CD8-positive, alpha-beta memory T cell (primary cell): ENCODE data around the gene SLC13A3. TPM values are rescaled to one million over a fixed set of nuclear protein-coding genes. Genes with fewer than 3 reads are reported as not detected.
A peak's percentile ranks its signal among the peaks of the same experiment; 100 is the strongest.

ENCODE experiments used
- CTCF ChIA-PET: fragments of 350-600 bp; sonication (Branson Sonifier 250); formaldehyde crosslinking; loops from one replicate; lab custom pipeline; 2021; ENCODE audit warnings: antibody characterized with exemption; lab: Charles Lee
- POLR2A ChIA-PET: fragments of 350-600 bp; sonication (Branson Sonifier 250); formaldehyde crosslinking; loops from one replicate; lab custom pipeline; 2021; ENCODE audit warnings: antibody characterized with exemption; lab: Charles Lee
- DNase-seq, 5 donors: peaks; one replicate each; pipeline versions ENCODE4 v3.0.0 to v3.0.0-alpha.2; 2020 to 2022; ENCODE audit warnings: mixed read lengths in 1 of 5
- H3K27ac ChIP-seq: one replicate; pipeline ENCODE4 v1.7.0; 2013; ENCODE audit warnings: low read depth, mild to moderate bottlenecking, low read length, moderate library complexity
- H3K27me3 ChIP-seq: 2 replicates; pipeline ENCODE4 v1.7.0; 2013; ENCODE audit warnings: low read length, mild to moderate bottlenecking; ENCODE audit not compliant: insufficient read depth, poor library complexity, severe bottlenecking
- H3K36me3 ChIP-seq: 2 replicates; pipeline ENCODE4 v1.7.0; 2013; ENCODE audit warnings: mild to moderate bottlenecking, low read length, moderate library complexity; ENCODE audit not compliant: insufficient read depth
- H3K4me1 ChIP-seq: 2 replicates; pipeline ENCODE4 v1.7.0; 2013; ENCODE audit warnings: mild to moderate bottlenecking, low read length, moderate library complexity; ENCODE audit not compliant: insufficient read depth
- H3K4me3 ChIP-seq: 2 replicates; pipeline ENCODE4 v1.7.0; 2013; ENCODE audit warnings: mild to moderate bottlenecking, low read length
- H3K9me3 ChIP-seq: 2 replicates; pipeline ENCODE4 v1.7.0; 2013; ENCODE audit warnings: mild to moderate bottlenecking, low read length
- H3K27ac Mint-ChIP-seq, 8 donors: one replicate each; pipeline ENCODE4 v1.8.0; 2020 to 2021; ENCODE audit warnings: mixed read lengths in 8 of 8, mild to moderate bottlenecking in 6 of 8, inconsistent platforms in 3 of 8, moderate library complexity in 3 of 8
- H3K27me3 Mint-ChIP-seq, 2 donors: one replicate each; pipeline ENCODE4 v1.8.0; 2020 to 2021; ENCODE audit warnings: mixed read lengths in 2 of 2, mild to moderate bottlenecking in 1 of 2, moderate library complexity in 1 of 2
- H3K36me3 Mint-ChIP-seq, 3 donors: one replicate each; pipeline ENCODE4 v1.8.0; 2020 to 2021; ENCODE audit warnings: mixed read lengths in 3 of 3, inconsistent platforms in 1 of 3, mild to moderate bottlenecking in 1 of 3
- H3K4me1 Mint-ChIP-seq, 3 donors: one replicate each; pipeline ENCODE4 v1.8.0; 2020 to 2021; ENCODE audit warnings: mixed read lengths in 3 of 3, inconsistent platforms in 1 of 3, mild to moderate bottlenecking in 1 of 3
- H3K4me3 Mint-ChIP-seq, 7 donors: one replicate each; pipeline ENCODE4 v1.8.0; 2020 to 2021; ENCODE audit warnings: mixed read lengths in 7 of 7, mild to moderate bottlenecking in 6 of 7, moderate library complexity in 4 of 7, inconsistent platforms in 2 of 7
- H3K9me3 Mint-ChIP-seq, 5 donors: one replicate each; pipeline ENCODE4 v1.8.0; 2020 to 2022; ENCODE audit warnings: mixed read lengths in 5 of 5, mild to moderate bottlenecking in 3 of 5, moderate library complexity in 2 of 5, inconsistent platforms in 1 of 5
- polyA plus RNA-seq: library from polyadenylated mRNA; unstranded; fragments of 300-500 nt; fragmentation: Illumina TruSeq; gene quantifications from one replicate; pipeline ENCODE4 v1.2.3, GENCODE V29; 2021
- total RNA-seq, 2 experiments: library from RNA; stranded (reverse); gene quantifications; one replicate each; pipeline ENCODE4 v1.2.3, GENCODE V29; 2021

SLC13A3 gene
- total and polyA plus RNA-seq, 3 experiments from 2014 or later, result 0.11 TPM; not detected in 2

DNA sequence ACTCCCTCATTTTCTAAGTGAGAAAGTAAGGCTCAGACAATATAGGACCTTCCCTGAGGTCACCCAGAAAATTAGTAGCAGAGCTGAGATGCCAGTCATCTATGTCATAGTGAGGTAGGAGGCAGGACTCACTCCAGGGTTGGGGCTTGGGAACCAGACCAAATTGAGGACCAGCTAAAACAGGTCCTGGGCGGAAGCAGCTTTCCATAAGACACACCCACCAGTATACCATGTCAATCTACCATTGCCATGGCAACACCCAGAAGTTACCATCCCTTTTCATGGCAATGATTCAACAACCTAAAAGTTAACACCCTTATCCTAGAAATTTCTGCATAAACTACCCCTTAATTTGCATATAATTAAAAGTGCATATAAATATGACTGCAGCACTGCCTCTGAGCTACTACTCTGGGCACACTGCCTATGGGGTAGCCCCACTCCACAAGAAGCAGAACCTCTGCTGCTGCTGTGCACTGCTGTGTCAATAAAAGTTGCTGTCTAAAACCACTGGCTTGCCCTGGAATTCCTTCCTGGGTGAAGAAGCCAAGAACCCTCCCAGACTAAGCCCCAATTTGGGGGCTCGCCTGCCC, 70.5 kb downstream of the SLC13A3 start:
- H3K36me3 ChIP-seq, result no peaks in the 10 kb centered on the region
- POLR2A ChIA-PET, result no interaction called here
- H3K27me3 ChIP-seq, result no peaks in the 10 kb centered on the region
- Mint-ChIP-seq H3K4me1 (no peaks in the 10 kb centered on the region), H3K4me3 (no peak overlapping the region), H3K36me3 (peaks cover 0 to 5% (median 0%) of the 10 kb centered on the region in 3 donors), H3K27ac (peak overlapping the region in 1 of 8 donors; percentile 15), H3K9me3 (no peaks in the 10 kb centered on the region), H3K27me3 (peaks cover 14 to 16% of the 10 kb centered on the region in 2 donors)
- no peak overlapping the region for H3K4me3 ChIP-seq
- CTCF ChIA-PET, result no interaction called here
- no peak overlapping the region for H3K27ac ChIP-seq
- DNase-seq, result no peak
- no peaks in the 10 kb centered on the region for H3K4me1 ChIP-seq
- no peaks in the 10 kb centered on the region for H3K9me3 ChIP-seq

DNA sequence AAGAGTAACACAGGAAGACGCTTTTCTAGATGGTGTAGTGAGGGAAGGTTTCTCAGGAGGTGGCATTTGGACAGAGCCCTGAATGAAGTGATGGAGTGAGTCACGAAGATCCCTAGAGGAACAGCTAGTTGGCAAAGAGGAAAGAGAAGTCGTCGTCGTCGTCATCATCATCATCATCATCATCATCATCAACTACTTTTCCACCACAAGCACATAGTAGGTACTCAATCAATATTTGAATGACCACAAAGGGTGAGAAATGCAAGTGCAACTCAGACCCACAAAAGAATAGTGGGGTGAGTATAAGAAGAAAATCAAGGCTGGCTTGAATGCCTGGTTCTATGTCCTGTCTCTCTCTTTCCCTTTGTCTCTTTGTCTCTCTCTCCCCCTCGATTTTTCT, 72.5 kb downstream of the SLC13A3 start:
- CTCF ChIA-PET, result no interaction called here
- no peak overlapping the region for H3K27ac ChIP-seq
- no peaks in the 10 kb centered on the region for H3K36me3 ChIP-seq
- no peak for DNase-seq
- H3K27me3 Mint-ChIP-seq, result peaks cover 14% of the 10 kb centered on the region in 2 donors
- H3K27me3 ChIP-seq, result no peaks in the 10 kb centered on the region
- no peaks in the 10 kb centered on the region for H3K9me3 ChIP-seq
- H3K36me3 Mint-ChIP-seq, result peaks cover 0 to 5% (median 0%) of the 10 kb centered on the region in 3 donors
- H3K4me1 ChIP-seq, result no peaks in the 10 kb centered on the region
- POLR2A ChIA-PET, result no interaction called here
- no peaks in the 10 kb centered on the region for H3K4me1 Mint-ChIP-seq
- no peak overlapping the region for H3K4me3 ChIP-seq
- H3K9me3 Mint-ChIP-seq, result no peaks in the 10 kb centered on the region
- H3K4me3 Mint-ChIP-seq, result no peak overlapping the region
- no peak overlapping the region for H3K27ac Mint-ChIP-seq

DNA sequence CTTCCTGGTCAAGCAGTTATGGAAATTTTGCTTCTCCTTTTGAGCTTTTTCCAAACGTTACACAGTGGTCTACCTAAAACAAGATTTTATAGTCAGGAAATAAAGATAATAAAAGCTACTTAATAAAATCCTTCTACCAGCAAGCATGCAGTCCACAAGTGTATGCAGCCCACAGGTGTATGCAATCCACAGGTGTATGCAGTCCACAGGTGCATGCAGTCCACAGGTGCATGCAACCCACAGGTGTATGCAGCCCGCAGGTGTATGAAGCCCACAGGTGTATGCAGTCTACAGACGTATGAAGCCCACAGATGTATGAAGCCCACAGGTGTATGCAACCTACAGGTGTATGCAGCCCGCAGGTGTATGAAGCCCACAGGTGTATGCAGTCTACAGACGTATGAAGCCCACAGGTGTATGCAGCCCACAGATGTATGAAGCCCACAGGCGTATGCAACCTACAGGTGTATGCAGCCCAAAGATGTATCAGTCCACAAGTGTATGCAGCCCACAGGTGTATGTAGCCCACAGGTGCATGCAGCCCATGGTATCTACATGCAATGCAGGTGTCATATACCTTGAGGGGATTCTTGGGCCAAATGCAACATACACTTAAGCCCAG, 74.4 kb downstream of the SLC13A3 start:
- no peaks in the 10 kb centered on the region for H3K9me3 Mint-ChIP-seq
- H3K36me3 Mint-ChIP-seq, result peaks cover 0 to 5% (median 0%) of the 10 kb centered on the region in 3 donors
- no peaks in the 10 kb centered on the region for H3K4me1 Mint-ChIP-seq
- DNase-seq, result no peak
- CTCF ChIA-PET, result no interaction called here
- H3K9me3 ChIP-seq, result no peaks in the 10 kb centered on the region
- H3K27ac ChIP-seq, result no peak overlapping the region
- H3K36me3 ChIP-seq, result no peaks in the 10 kb centered on the region
- no peak overlapping the region for H3K4me3 ChIP-seq
- no peaks in the 10 kb centered on the region for H3K4me1 ChIP-seq
- H3K27me3 ChIP-seq, result no peaks in the 10 kb centered on the region
- POLR2A ChIA-PET, result no interaction called here
- H3K27me3 Mint-ChIP-seq, result peaks cover 9 to 18% of the 10 kb centered on the region in 2 donors
- no peak overlapping the region for H3K4me3 Mint-ChIP-seq
- H3K27ac Mint-ChIP-seq, result no peak overlapping the region

DNA sequence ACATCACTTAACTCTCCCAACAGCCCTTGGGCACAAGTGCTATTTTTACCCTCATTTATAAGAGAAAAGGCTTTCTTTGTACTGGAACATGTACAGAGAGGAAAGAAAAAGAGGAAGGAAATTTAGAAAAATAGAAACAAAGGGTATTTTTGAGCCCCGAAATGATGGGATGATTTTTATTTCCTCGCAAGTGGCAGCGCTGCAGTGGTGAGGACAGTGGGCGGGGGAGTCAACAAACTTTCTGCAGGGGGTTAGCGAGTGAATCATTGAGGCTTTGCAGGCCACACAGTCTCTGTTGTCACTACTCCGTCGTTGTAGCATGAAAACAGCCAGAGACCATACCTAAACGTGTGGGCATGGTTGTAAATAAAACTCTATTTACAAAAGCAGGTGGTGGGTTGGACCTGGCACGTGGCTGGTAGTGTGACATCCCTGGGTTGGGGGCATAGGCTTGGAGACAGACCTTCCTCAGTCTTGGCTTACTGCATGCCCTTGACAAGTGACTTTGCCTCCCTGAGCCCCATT, 75.3 kb downstream of the SLC13A3 start:
- no peaks in the 10 kb centered on the region for H3K4me1 Mint-ChIP-seq
- H3K4me3 Mint-ChIP-seq, result no peak overlapping the region
- no peaks in the 10 kb centered on the region for H3K36me3 Mint-ChIP-seq
- Histone ChIP-seq H3K4me1 (no peaks in the 10 kb centered on the region), H3K4me3 (no peak overlapping the region), H3K9me3 (no peaks in the 10 kb centered on the region), H3K27ac (no peak overlapping the region), H3K36me3 (no peaks in the 10 kb centered on the region), H3K27me3 (no peaks in the 10 kb centered on the region)
- DNase-seq, result no peak
- H3K27me3 Mint-ChIP-seq, result peaks cover 9 to 11% of the 10 kb centered on the region in 2 donors
- H3K9me3 Mint-ChIP-seq, result no peaks in the 10 kb centered on the region
- ChIA-PET POLR2A (no interaction called here), CTCF (no interaction called here)
- no peak overlapping the region for H3K27ac Mint-ChIP-seq

DNA sequence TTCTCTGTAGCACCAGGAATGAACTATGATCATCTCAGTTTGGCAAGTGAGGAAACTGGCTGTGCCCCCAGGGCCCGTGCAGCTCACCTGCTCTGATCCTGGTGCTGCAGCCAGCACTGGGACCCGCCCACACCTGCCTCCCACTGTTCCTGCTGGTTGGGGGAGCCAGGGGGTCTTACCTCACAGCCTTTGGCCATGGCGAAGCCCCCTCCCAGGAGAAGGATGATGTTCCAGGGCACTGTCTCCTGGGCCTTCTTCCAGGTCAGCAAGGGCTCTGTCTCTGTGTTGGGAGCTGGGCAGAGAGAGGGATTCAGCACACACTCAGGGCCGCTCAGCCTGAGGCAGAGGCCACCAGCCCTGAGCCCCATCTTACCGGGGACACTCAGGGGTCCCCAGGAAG, 75.9 kb downstream of the SLC13A3 start:
- Mint-ChIP-seq H3K9me3 (no peaks in the 10 kb centered on the region), H3K27ac (no peak overlapping the region), H3K36me3 (no peaks in the 10 kb centered on the region), H3K27me3 (peaks cover 9 to 11% of the 10 kb centered on the region in 2 donors), H3K4me3 (no peak overlapping the region), H3K4me1 (no peaks in the 10 kb centered on the region)
- no peak overlapping the region for H3K4me3 ChIP-seq
- no peak overlapping the region for H3K27ac ChIP-seq
- ChIA-PET CTCF (no interaction called here), POLR2A (interaction anchor here (0.7 kb wide), 1 partner anchor 26 kb away, joined by 8 read pairs; no protein-coding TSS in a partner anchor)
- no peaks in the 10 kb centered on the region for H3K36me3 ChIP-seq
- no peaks in the 10 kb centered on the region for H3K27me3 ChIP-seq
- no peak for DNase-seq
- H3K9me3 ChIP-seq, result no peaks in the 10 kb centered on the region
- no peaks in the 10 kb centered on the region for H3K4me1 ChIP-seq

DNA sequence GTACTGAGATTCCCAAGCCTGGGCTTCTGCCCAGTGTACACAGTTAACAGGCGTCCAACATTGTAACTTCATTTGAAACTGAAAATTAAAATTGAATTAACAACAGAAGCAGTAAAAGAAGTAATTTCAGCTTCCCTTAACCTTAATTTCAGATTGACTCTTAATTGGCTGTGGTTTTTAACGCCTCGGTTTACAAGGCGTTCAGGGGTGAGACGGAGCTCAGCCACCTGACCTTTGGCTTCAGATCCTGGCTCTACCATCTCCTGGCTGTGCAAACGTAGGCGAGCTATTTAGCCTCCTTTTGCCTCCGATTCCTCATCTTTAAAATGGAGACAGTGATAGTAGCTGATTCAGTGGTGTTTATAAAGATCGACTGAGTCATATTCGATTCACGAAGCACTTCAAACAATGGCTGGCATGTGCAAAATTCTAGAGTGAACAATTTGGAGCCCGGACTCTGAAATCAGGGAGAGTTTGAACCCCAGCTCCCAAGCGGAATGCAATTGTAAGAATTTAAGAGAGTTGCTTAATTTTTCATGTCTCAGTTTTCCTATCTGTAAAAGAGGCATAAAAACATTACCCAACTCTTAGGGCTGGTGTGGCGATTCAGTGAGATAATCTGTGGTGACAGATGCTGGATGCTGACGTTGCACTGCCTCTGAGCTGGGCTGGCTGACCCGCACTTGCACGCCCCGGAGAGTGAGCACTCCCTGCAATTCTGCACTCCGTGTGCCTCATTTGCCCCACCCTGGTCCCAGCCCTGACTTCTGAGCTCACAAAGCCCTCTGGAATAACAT, 77.3 kb downstream of the SLC13A3 start:
- ChIA-PET POLR2A (no interaction called here), CTCF (interaction anchor here (1.0 kb wide), 1 partner anchor 32 kb away, joined by 3 read pairs; no protein-coding TSS in a partner anchor)
- peak overlapping the region in 2 of 8 donors; percentile 17 to 33 for H3K27ac Mint-ChIP-seq
- no peaks in the 10 kb centered on the region for H3K27me3 ChIP-seq
- H3K9me3 ChIP-seq, result no peaks in the 10 kb centered on the region
- no peak for DNase-seq
- no peak overlapping the region for H3K4me3 ChIP-seq
- no peaks in the 10 kb centered on the region for H3K36me3 Mint-ChIP-seq
- peaks cover 5 to 11% of the 10 kb centered on the region in 2 donors for H3K27me3 Mint-ChIP-seq
- no peaks in the 10 kb centered on the region for H3K9me3 Mint-ChIP-seq
- H3K4me3 Mint-ChIP-seq, result peak overlapping the region in 1 of 7 donors; percentile 63
- H3K36me3 ChIP-seq, result no peaks in the 10 kb centered on the region
- no peak overlapping the region for H3K27ac ChIP-seq
- no peaks in the 10 kb centered on the region for H3K4me1 Mint-ChIP-seq
- no peaks in the 10 kb centered on the region for H3K4me1 ChIP-seq

DNA sequence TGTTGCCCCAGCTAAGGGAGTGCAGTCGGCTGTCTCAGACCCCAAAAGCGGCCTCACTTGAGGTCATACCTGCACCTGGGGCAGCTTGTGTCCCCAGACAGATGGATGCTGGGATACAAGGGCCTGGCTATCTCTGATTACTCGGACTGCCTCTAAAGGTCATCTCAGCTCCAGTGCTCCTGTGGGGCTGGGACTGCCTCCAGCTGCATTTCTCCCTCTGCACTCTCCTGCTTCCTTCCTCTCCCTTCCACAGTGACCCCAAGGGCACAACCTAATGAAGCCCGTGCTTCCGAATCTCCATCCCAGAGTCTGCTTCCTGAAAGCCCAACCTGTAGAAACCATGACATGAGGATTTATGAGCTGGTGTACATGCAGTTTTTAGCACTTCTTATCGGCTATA, 78.0 kb downstream of the SLC13A3 start:
- Mint-ChIP-seq H3K9me3 (no peaks in the 10 kb centered on the region), H3K4me1 (no peaks in the 10 kb centered on the region), H3K27ac (no peak overlapping the region), H3K4me3 (no peak overlapping the region), H3K36me3 (no peaks in the 10 kb centered on the region), H3K27me3 (peaks cover 5 to 11% of the 10 kb centered on the region in 2 donors)
- Histone ChIP-seq H3K4me1 (no peaks in the 10 kb centered on the region), H3K36me3 (no peaks in the 10 kb centered on the region), H3K9me3 (no peaks in the 10 kb centered on the region), H3K27me3 (no peaks in the 10 kb centered on the region), H3K4me3 (no peak overlapping the region), H3K27ac (no peak overlapping the region)
- CTCF ChIA-PET, result interaction anchor here (0.8 kb wide), 1 partner anchor 10 kb away, joined by 3 read pairs; no protein-coding TSS in a partner anchor
- POLR2A ChIA-PET, result no interaction called here
- no peak for DNase-seq

DNA sequence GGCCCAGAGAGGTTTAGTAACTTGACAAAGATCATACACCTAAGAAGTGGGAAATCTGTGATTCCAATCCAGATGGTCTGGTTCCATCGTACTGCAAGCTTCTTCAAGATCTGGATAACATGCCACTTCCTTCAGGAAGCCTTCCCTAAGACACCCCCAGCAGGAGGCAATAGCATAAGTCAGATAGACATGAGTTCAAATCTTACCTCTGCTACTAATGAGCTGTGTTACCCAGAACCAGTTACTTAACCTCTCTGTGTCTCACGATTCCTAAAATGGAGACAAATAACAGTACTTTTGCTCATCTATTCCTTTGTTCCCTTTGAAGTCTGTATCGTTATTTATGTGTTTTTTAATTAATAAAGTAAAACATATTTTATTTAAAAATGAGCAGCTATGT, 78.5 kb downstream of the SLC13A3 start:
- peaks cover 5 to 11% of the 10 kb centered on the region in 2 donors for H3K27me3 Mint-ChIP-seq
- Histone ChIP-seq H3K36me3 (no peaks in the 10 kb centered on the region), H3K9me3 (no peaks in the 10 kb centered on the region)

More for the DNA sequence above, 78.5 kb downstream of the SLC13A3 start:
- Mint-ChIP-seq H3K27ac (no peak overlapping the region), H3K9me3 (no peaks in the 10 kb centered on the region), H3K36me3 (no peaks in the 10 kb centered on the region), H3K4me1 (no peaks in the 10 kb centered on the region), H3K4me3 (no peak overlapping the region)
- ChIA-PET POLR2A (no interaction called here), CTCF (interaction anchor here (0.8 kb wide), 1 partner anchor 10 kb away, joined by 3 read pairs; no protein-coding TSS in a partner anchor)
- no peak overlapping the region for H3K4me3 ChIP-seq
- no peaks in the 10 kb centered on the region for H3K27me3 ChIP-seq
- DNase-seq, result no peak
- no peaks in the 10 kb centered on the region for H3K4me1 ChIP-seq
- no peak overlapping the region for H3K27ac ChIP-seq
